GM18520 (cell line): ENCODE measurements around the gene MACROD1.

ENCODE experiments used
- ATAC-seq: cut with Tn5 transposase; IDR thresholded peaks from one replicate; pipeline ENCODE4 v1.9.1; 2021; ENCODE audit not compliant: unreplicated experiment

The MACROD1 gene

DNA sequence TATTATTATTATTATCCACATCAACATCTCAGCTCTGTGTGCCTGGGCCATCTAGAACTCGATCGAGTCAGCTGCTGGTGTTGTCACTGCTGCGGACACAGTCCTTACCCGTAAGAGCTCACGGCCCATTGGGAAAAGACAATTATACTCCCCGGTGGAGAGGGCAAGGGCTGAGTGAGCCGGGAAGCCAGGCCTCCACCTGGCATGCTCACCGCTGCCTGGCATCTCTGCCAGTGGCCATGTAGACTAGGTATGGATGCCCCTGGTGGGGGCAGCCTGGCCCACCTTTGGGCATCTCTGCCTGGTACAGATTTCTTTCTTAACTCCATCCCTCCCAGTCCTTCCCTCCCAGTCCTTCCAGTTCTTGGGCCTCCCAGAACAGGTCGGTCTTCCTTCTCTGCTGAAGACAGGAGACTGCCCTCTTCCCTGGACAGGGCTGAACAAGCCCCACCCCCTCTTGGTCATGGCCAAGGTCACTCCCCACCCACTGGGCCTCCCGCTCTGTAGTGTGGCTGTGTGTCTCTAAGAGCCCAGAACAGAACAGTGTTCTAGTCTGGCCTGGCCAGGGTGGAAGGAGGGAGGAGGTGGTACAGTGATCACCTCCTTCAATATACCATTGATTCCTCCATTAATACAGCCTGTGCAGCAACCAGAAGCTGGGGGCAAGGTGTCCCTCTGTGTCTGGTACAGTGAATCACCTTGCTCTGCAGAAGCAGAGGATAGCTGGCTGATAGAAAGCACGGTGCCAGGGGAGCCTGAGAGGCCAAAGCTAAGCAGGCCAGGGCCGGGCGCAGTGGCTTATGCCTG lies 72.5 kb downstream of the MACROD1 start:
- no peak for ATAC-seq

- ATAC-seq, result no peak
Observed at GRCh38 chr11:64092761-64093136, 73.2 kb downstream of the MACROD1 start.

DNA sequence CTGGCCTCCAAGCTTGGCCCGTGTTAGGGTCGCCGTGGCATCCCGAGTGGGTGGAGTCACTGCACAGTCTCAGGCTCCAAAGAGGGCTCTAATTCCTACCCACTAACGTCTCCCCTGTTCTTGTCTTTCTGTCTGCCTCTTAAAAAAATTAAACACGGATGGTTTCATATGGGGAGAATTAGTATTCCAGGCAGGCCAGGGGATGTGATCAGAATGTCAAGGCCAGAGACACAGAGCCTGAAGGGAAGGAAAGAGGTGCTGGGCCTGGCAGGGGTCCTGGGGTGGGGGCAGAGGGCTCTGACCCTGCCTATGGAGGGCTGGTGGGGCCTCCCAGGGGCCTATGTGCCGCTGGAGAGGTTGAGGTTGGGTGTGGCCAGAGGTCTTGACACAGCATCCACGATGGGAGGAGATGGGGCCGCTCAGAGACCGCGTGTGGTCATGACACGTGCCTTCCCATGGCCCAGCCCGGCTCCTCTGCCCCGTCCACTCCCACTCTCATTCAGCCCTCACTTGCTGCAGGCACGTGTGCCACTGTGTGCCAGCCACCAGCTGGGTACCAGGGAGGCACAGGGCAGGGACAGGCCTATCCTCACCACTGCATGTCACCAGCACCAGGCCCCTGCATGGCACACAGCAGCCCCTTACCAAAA lies 73.7 kb downstream of the MACROD1 start:
- no peak for ATAC-seq

DNA sequence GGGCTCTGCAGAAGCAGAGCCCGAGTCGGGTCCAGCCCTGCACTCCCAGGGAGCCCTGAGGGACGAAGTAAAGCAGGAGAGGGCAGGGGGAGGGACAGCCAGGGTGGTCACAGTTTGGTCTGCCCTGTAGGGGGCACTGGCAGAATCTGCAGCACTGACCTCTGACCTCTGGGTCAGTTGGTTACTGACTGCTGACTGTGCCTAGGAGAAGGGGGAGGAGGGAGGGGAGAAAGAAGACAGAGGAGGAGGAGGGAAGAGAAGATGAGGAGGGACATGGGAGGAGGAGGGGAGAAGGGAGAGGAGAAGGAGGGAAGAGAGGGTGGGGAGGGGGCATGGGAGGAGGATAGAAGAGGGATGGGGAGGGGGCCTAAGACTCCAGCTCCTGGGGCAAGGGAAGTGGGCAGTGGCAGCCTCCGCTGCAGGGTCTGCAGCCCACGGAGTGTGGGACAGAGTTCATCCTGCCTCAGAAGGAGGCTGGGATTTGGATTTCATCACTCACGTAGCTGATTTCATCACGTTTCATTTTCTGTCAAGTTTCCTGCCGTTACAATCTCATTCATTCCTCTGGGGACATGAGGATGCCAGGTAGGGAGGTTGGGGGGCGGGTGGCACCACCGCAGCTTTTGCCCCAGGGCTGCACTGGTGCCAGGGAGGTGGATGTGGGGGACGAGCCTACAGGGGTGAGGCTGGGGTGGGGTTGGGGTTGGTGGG lies 75.0 kb downstream of the MACROD1 start:
- ATAC-seq, result no peak

- no peak for ATAC-seq
Observed at GRCh38 chr11:64089915-64090805, 75.8 kb downstream of the MACROD1 start.

DNA sequence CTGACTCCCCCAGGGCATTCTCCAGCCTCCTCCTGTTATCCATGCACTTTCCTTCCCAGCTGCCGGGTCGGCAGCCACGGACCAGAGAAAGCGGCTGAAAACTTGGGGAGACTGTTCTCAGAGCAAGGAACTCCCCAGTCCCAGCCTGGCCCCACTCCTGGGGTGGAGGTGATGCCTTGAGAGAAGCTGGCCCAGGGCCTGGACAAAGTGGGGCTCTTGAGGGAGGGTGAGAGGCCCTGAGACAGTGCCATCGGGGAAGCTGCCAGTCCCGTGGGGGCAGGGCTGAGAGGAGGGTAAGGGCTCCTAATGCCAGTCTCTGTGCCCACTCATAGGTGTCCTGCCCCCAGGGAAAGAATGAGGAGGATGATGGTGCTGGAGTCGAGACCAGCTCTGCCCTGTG lies 76.4 kb downstream of the MACROD1 start:
- ATAC-seq, result no peak

GRCh38 chr11:64089027-64089360 lies 76.9 kb downstream of the MACROD1 start:
- no peak for ATAC-seq

DNA sequence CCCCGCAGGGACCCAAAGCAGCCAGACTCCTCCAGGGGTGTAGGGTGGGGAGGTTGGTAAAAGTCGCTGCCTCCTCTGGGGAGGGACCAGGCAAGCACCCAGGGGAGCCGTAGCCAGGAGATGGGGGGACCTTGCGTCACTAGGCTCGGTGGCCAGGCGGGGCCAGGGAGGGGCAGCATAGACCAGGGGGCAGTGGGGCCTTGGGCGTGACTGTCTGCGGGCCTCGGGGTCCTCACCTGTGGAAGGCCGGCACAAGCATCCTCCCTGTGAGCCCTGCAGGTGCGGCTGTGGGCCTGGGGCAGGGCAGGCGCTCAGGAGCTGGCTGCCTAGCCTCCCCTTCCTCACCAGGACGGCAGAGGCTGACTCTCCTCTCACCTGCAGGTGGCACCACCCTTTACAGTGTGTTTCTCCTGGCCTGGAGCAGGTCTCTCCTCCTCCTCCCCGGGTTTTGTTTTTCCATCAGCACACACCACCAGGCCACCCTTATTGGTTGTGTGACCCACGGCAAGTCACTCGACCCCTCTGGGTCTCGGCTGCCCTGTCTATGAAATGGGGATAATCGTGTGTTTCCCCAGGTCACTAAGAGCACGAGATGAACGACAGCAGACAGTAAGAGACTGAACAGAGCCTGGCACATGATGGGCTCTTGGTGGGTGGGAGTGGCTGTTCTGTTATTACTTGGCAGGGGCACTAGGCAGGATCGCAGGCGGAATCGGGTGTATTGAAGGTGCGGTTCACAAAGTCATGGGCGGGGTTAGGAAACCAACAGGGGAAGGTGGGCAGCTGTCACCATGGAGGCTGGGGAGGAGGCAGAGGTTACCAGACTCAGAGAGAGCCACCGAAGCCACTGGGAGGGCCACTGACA lies 77.5 kb downstream of the MACROD1 start:
- no peak for ATAC-seq

GRCh38 chr11:64086258-64087123 lies 79.4 kb downstream of the MACROD1 start:
- ATAC-seq, result no peak

DNA sequence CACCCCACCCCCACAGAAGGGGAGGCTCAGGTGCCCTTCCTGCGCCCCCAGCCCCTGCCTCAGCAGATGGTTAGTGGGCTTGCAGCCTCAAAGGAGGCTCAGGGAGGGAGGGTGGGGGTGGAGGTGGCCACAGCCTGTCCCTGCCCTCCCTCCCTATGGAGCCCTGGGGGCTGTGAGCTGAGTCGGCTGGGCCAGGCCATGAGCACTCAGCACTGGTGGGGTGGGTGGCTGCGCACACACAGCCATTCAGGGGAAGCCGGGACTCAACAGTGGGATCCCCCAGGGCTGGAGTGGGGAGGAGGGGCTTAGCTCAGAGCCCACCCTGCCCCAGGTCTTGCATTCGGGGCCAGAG lies 80.0 kb downstream of the MACROD1 start:
- no peak for ATAC-seq

DNA sequence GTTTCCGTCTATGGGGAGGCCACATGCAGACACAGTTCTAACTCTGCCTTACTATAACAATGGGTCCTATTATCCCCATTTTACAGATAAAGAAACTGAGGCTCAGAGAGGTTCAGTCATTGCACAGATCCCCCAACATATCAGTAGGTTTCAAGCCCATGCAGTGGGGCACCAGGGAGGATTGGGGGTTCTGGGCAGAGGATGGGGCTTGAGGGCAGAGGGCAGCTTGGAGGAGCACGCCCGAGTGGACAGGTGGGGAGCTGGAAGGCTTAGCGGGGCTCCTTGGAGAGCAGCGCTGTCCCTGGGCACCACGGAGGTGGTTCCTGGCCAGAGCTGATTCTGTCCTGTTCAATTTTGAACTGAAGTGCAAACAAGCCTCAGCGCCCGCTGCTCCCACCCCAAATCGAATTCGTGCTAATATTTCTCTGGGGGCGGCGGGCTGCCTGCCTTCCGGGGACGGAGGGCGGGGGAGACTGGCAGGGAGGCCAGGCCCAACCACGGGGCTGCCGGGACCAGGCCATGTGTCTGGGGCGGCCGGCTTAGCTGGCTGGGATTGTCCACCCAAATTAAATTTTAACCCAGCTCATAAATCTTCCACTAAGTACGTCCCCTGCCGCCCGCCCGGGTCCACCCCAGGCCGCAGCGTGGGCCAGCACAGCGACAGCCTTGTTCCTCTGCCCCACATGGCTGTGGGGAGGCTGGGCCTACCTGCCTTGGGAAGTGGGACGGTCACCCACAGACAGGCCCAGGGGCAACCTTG lies 80.8 kb downstream of the MACROD1 start:
- ATAC-seq, result no peak

GRCh38 chr11:64084146-64084950 lies 81.6 kb downstream of the MACROD1 start:
- ATAC-seq, result no peak

- no peak for ATAC-seq
Observed at GRCh38 chr11:64083398-64084080, 82.4 kb downstream of the MACROD1 start.

DNA sequence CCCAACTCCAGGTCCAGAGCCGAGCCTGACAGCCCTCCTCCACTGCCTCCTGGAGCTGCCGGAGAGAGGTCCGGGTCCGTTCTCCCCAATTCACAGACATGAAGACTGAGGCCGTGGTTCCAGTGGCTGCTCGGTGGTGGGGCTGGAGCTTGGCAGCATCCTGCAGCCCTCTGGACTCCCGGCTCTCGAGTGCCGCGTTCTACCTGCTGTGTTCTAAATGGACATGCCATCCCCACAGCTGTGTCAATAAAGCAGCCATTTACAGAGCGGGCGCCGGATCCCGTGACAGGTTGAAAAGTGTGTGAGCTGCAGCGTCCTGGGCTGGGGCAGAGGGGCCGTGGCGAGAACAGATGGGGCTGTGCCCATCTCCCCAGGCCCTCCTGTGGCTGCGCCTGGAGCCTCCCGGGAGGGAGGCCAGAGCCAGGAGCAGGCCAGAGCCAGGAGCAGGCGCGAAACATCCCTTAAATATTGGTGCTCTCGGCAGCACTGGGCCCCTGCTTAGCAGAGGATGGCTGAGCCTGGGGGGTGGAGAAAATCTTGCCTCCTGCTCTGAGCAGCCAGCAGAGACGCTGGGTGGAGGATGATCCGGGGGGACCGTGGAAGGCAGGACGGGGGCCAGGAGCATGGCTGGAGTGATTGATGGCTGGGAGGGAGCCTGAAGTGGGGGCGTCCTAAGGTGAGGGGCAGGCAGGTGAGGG lies 84.0 kb downstream of the MACROD1 start:
- ATAC-seq, result no peak

- no peak for ATAC-seq
Observed at GRCh38 chr11:64080390-64080789, 85.5 kb downstream of the MACROD1 start.

DNA sequence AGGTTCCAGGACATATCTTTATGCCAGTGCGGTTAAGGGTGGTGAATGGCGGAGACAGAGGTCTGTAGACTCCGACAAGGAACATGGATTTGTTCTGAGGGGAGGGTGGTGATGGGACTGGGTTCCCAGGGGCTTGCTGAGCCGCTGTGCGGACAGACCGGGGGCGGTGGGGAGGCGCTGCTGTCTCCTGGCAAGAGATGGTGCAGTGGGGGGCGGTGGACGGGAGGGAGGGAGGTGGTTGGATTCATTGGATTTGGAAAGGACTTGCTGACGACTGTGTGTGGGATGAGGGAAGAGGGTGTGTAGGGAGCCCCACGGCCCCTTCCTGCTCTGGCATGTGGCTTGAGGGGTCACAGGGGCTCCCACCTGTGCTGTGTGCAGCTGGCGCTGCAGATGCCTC lies 87.0 kb downstream of the MACROD1 start:
- ATAC-seq, result no peak

DNA sequence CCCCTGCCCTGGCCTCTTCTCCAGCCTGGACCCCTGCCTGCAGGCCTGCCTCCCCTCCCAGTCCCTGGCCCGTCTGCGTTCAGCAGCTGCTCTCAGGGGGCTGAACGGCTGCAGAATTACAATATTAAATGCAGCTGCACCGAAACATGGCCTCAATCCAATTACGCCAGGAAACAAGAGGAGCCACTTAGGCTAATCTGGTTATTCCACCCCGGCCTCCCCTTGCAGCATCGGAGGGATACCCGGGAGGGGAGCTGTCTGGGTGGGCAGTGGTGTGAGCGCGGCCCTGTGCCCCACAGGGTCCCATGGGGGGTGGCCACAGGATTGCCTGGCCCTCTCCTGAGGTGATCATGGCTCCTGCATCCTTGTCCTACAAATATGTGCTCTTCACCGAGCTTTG lies 87.6 kb downstream of the MACROD1 start:
- ATAC-seq, result no peak
